SK-N-MC (cell line): ENCODE results near the gene MAMSTR.
"Not testable (repeated sequence)": the region's sequence is repeated elsewhere in the genome, so short reads cannot be mapped to it uniquely, and the experiment has no call there.

ENCODE experiments used
- DNase-seq: peaks from one replicate; pipeline ENCODE4 v3.0.0-alpha.2; 2011; ENCODE audit warnings: low read depth, low spot score
- H3K27ac ChIP-seq: fragments of 200-600 bp; sonication (generic); 2 replicates; pipeline ENCODE4 v1.5.1; 2016; ENCODE audit warnings: mixed run types
- H3K36me3 ChIP-seq: fragments of 200-600 bp; sonication (generic); 2 replicates; pipeline ENCODE4 v1.6.1; 2017; ENCODE audit warnings: antibody characterized with exemption, low read length, mixed read lengths; ENCODE audit not compliant: insufficient read depth
- H3K4me3 ChIP-seq: fragments of 200-600 bp; sonication (generic); 2 replicates; pipeline ENCODE4 v1.5.1; 2016
- H3K9ac ChIP-seq: fragments of 200-600 bp; sonication (generic); 2 replicates; pipeline ENCODE4 v1.8.0; 2017; ENCODE audit warnings: mixed run types, mixed read lengths; ENCODE audit not compliant: insufficient read length
- H3K9me3 ChIP-seq: fragments of 200-600 bp; sonication (generic); 2 replicates; pipeline ENCODE4 v1.6.1; 2017; ENCODE audit warnings: low read depth, mild to moderate bottlenecking, antibody characterized with exemption, low read length, moderate library complexity, mixed read lengths
- EZH2 ChIP-seq: fragments of 200-600 bp; sonication (generic); IDR thresholded peaks from one replicate; pipeline ENCODE4 v1.6.1; 2017; ENCODE audit warnings: antibody characterized with exemption
- FOXP2 ChIP-seq: optimal IDR thresholded peaks from 2 replicates; pipeline ENCODE3; 2011; ENCODE audit warnings: mild to moderate bottlenecking, moderate library complexity; ENCODE audit not compliant: insufficient read depth; ENCODE audit errors: extremely low read length, control extremely low read depth
- POLR2AphosphoS5 ChIP-seq: IDR thresholded peaks from 2 replicates; pipeline ENCODE4 v1.6.1; 2012; ENCODE audit warnings: mild to moderate bottlenecking, low read depth, low read length, borderline replicate concordance

Gene MAMSTR

DNA sequence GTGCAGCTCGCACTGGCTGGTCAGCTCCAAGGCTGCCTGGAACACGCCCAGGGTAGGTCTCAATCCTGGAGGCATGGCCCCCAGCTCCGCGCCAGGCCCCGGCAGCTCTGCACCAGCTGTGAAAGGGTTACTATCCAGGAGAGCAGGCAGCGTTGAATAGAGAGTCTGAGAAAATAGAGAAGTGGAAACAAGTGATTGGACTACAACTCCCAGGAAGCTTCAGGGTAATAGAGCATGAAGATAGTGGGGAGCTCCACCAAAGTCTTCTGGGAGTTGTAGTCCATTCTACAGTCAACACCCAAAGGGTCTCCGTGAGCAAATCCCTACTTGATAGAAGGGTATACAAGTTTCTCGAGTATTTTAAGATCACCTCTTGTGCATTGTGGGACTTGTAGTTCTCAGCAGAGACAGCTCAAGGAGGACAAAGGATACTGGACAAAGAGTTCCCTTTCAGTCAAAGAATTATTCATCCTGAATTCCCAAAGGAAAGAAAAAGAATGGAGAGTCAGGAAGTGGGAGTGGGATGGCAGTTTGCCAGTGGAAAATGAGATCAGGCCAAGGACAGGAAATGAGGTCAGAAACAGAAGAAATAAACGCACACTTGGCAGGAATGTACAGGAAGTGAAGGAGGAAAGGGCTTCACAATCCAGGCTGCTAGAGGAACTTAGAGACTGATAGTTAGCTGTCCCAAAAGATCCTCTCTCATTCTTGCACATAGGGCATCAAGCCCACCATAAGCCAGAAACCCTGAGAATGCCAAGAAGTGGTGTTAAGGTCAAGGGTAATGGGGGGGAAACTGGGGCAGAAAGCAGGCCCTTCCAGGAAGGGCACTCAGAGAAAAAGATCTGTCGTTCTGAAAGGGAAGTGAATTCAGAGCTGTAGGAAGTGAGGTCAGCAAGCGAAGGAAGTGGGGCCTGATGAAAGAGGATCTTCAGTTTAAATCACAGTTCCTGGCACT lies 5.5 kb upstream of the MAMSTR start:
- Histone ChIP-seq H3K36me3 (no peaks in the 10 kb centered on the region), H3K4me3 (peak overlapping the region; percentile 61), H3K9me3 (no peaks in the 10 kb centered on the region), H3K27ac (peak overlapping the region; percentile 98), H3K9ac (peak overlapping the region; percentile 65)
- peak; percentile 94 for DNase-seq
- TF ChIP-seq POLR2AphosphoS5 (no peak), EZH2 (no peak), FOXP2 (no peak)

DNA sequence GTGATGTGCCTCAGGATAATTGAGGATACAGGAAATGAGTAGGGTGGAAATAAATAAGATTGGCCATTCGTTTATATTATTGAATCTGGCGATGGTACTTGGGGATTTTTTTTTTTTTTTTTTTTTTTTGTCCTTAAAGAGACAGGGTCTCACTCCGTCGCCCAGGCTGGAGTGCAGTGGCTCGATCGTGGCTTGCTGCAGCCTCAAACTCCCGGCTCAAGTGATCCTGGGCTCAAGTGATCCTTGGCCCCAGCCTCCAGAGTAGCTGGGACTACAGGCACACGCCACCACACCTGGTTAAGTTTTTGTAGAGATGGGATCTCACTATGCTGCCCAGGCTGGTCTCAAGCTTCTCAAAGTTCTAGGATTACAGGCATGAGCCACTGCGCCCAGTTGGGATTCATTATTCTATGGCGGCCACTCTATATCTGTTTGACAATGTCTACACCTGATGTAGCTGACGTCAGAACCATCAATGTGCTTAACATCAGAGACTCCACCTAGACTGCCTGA lies 2.7 kb upstream of the MAMSTR start:
- H3K36me3 ChIP-seq, result no peaks in the 10 kb centered on the region
- no peaks in the 10 kb centered on the region for H3K9me3 ChIP-seq
- H3K4me3 ChIP-seq, result no peak overlapping the region
- H3K9ac ChIP-seq, result no peak overlapping the region
- H3K27ac ChIP-seq, result no peak overlapping the region
- TF ChIP-seq EZH2 (no peak), POLR2AphosphoS5 (no peak), FOXP2 (no peak)
- DNase-seq, result no peak

DNA sequence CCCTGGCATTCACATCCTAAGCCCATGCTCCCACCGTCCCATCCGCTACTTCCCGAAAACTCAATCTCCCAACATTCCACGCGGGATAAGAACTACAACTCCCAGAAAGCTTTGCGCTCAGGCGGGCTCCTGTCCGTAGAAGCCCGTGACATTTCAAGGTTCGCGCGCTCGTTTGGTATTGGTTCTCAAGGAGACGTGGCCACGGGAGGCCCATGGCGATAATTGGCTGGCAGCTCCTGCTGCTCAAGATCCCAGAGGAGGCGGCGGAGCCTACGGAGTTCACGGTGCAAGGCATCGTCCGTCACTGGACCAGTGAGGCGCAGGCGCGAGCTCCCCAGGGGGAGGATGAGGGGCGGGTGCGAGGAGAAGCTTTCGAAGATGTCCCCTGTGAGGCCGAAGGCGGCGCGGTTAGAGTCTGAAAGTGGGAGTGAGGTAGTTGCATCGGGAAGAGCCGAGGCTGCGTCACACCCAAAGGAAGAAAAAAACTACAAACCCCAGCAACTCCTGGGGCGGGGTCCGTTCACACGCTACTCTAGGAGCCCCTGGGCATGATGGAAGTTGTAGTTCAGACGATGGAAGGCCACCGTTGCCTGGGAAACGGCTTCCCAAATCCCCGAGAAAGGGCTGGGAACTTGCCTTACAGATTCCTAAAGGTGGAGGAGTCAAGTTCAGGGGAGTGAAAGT lies 1.2 kb upstream of the MAMSTR start:
- TF ChIP-seq POLR2AphosphoS5, result peak; percentile 51
- TF ChIP-seq FOXP2, result no peak
- peak overlapping the region; percentile 93 for H3K4me3 ChIP-seq

DNA sequence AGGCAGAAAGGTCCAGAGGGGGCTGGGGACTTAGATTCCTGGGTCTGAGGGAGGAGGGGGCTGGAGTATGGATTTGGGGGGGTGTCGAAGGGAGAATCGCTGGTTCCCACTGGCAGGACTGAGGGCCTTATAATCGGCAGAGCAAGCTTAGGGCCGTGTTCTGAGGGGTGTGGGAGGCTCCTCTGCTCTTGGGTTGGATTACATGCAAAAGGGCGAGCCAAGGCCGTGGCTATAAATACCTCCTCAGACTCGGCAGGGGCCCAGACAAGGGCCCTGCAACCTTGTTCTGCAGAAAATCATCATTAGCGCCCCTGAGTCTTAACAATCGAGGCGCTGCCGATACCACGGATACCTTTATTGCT lies 707 bp upstream of the MAMSTR start:
- H3K4me3 ChIP-seq, result peak overlapping the region; percentile 93
- DNase-seq, result no peak
- no peaks in the 10 kb centered on the region for H3K9me3 ChIP-seq
- no peak overlapping the region for H3K9ac ChIP-seq
- peak overlapping the region; percentile 76 for H3K27ac ChIP-seq
- no peaks in the 10 kb centered on the region for H3K36me3 ChIP-seq
- no peak for TF ChIP-seq EZH2
- no peak for TF ChIP-seq POLR2AphosphoS5
- no peak for TF ChIP-seq FOXP2

More for the DNA sequence above, 1.2 kb upstream of the MAMSTR start:
- Histone ChIP-seq H3K9me3 (no peaks in the 10 kb centered on the region), H3K36me3 (no peaks in the 10 kb centered on the region), H3K27ac (peak overlapping the region; percentile 74), H3K9ac (peak overlapping the region; percentile 62)
- peak; percentile 98 for DNase-seq

DNA sequence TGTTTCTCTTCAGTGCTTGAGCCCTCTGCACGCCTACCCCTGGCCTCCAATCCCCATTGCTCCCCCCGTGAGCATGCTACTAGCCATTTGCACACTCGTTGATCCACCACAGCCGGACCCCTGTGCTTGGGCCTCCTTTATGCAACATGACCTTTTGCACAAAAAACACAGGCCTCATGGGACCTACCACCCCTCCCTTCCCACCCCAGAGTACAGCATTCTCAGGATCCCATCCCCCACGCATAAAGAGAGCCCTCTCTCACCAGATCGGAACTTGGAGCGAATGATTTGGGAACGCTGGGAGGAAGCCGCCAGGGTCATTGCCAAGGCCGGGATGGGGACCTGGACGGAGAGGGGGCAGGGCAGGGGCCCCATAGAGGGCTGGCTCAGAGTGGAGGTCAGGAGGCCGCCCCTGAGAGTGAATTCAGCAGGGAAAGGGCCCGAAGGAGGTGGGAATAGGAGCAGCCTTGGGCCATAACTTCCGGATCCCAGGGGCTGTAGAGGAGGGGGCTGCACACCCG lies 754 bp downstream of the MAMSTR start:
- TF ChIP-seq POLR2AphosphoS5, result no peak
- TF ChIP-seq FOXP2, result no peak
- no peak for TF ChIP-seq EZH2
- H3K4me3 ChIP-seq, result no peak overlapping the region
- 0 out of 2 replicates have a peak overlapping the region, but pooled peaks have one; percentile 53 for H3K27ac ChIP-seq
- no peaks in the 10 kb centered on the region for H3K9me3 ChIP-seq
- H3K9ac ChIP-seq, result no peak overlapping the region
- no peak for DNase-seq
- H3K36me3 ChIP-seq, result no peaks in the 10 kb centered on the region

DNA sequence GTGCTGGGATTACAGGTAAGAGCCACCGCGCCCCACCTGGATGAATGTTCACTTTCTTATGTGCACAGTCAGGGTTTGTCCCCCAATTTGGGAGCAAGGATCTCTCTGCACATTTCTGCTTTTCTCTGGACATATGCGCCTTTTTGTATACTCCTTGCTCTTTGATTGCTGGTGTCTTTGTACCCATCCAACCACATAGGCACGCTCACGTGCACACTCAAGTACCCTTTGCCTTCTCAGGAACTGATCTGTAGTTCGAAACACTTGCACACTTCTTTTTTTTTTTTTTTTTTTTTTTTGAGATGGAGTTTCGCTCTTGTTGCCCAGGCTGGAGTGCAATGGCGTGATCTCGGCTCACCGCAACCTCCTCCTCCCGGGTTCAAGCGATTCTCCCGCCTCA lies 1.4 kb downstream of the MAMSTR start:
- H3K36me3 ChIP-seq, H3K9me3 ChIP-seq, DNase-seq, H3K9ac ChIP-seq, H3K4me3 ChIP-seq, H3K27ac ChIP-seq: not testable (repeated sequence)

DNA sequence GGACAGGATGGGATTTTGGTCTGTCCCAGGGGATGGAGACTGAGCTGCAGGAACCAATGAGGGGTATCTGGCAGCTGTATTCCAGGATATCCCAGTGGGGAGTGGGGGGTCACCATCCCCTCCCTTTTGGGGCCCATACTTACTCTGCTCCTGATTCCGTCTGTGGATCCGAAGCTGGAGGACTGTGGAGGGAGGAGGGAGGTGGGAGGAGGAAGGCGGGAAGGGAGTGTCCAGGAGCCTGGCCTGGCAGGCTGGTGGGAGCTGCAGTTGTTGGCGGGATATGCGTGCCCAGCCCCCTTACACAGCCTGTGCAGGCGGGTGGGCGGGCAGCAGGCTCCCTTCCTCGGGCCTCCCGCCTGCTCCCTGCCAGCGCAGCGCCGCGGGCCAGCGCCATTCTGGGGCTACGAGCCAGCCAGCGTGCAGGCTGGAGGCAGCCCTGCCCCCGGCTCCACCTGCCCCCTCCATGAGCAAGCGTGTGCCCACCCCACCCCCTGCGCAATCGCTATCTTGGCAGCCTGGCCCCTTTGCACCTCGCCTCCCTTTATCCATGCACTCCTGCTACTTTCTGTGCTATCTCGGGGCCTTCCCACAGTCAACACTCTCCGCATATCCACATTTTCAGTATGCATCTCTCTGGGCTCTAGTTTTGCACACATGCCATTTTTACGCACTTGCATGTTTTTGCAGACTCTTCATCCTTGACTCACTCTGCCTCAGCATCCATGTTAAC lies 2.8 kb downstream of the MAMSTR start:
- peak overlapping the region; percentile 76 for H3K4me3 ChIP-seq
- peak; percentile 24 for DNase-seq
- TF ChIP-seq POLR2AphosphoS5, result peak; percentile 57; the same call in 1 of the 2 replicates
- peak; percentile 71 for TF ChIP-seq FOXP2
- TF ChIP-seq EZH2, result no peak
- H3K36me3 ChIP-seq, result peaks cover 5% of the 10 kb centered on the region; the same call in 1 of the 2 replicates
- peak overlapping the region; percentile 52 for H3K9ac ChIP-seq
- H3K9me3 ChIP-seq, result no peaks in the 10 kb centered on the region
- H3K27ac ChIP-seq, result peak overlapping the region; percentile 81
